ENCODE data around the gene SLC22A4.

DNA sequence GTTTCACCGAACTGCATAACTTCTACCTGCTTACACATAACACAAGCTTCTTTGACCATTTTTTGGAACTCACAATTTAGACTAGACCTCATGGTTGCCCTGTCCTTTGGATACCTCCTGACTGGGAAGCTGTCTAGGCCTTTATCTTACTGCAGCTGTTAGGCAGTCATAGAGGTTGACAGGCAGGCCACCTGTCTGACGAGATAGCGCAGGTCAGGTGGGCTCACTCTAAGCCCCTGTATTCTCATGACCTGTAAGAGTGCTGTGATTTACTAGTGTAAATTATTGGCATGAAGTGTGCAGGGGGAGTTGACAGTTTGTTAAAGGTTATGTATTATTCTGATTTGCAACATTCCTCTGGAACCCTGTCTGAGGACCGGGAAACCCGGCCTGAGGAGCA lies 29.0 kb downstream of the SLC22A4 start:
- TF ChIP-seq, protein P1, sequence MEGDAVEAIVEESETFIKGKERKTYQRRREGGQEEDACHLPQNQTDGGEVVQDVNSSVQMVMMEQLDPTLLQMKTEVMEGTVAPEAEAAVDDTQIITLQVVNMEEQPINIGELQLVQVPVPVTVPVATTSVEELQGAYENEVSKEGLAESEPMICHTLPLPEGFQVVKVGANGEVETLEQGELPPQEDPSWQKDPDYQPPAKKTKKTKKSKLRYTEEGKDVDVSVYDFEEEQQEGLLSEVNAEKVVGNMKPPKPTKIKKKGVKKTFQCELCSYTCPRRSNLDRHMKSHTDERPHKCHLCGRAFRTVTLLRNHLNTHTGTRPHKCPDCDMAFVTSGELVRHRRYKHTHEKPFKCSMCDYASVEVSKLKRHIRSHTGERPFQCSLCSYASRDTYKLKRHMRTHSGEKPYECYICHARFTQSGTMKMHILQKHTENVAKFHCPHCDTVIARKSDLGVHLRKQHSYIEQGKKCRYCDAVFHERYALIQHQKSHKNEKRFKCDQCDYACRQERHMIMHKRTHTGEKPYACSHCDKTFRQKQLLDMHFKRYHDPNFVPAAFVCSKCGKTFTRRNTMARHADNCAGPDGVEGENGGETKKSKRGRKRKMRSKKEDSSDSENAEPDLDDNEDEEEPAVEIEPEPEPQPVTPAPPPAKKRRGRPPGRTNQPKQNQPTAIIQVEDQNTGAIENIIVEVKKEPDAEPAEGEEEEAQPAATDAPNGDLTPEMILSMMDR (IDR thresholded peaks at IDR 0.05) = no peak
- no peak for TF ChIP-seq EZH2 (IDR thresholded peaks at IDR 0.05; ENCODE audit: borderline replicate concordance, insufficient read depth, low read depth, low read length, poor library complexity, severe bottlenecking)
